ENCODE measurements around the gene ZFP1. TPM values are rescaled to one million over a fixed set of nuclear protein-coding genes. Genes with fewer than 3 reads are reported as not detected.
"Not testable (repeated sequence)": the region's sequence is repeated elsewhere in the genome, so short reads cannot be mapped to it uniquely, and the experiment has no call there.

The ZFP1 gene
- total and polyA plus RNA-seq, 2 experiments from 2014 or later = 9.4 to 14.4 TPM

- TF ChIP-seq EZH2phosphoT487 (IDR thresholded peaks at IDR 0.05; ENCODE audit: low read depth, severe bottlenecking, unreplicated experiment) = no peak
- no peak for TF ChIP-seq EZH2 (IDR thresholded peaks at IDR 0.05; ENCODE audit: borderline replicate concordance)
- TF ChIP-seq CTCF (IDR thresholded peaks at IDR 0.05; ENCODE audit: poor library complexity) = no peak
- DNase-seq (ENCODE audit: low spot score) = no peak
- H4K20me1 ChIP-seq (ENCODE audit: insufficient read depth, poor library complexity, severe bottlenecking) = no peaks in the 10 kb centered on the region
- no peak overlapping the region for H3K4me2 ChIP-seq
- H3K4me3 ChIP-seq = no peak overlapping the region
- H3K36me3 ChIP-seq (replicated peaks; ENCODE audit: insufficient read depth, low read depth) = no peaks in the 10 kb centered on the region
- no peaks in the 10 kb centered on the region for H3K9me3 ChIP-seq (ENCODE audit: low read depth)
- WGBS (ENCODE audit: low lambda C conversion rate, missing lambda C conversion rate) = 69% methylated on average over 4 of the region's 4 CpGs
- no peak overlapping the region for H2AFZ ChIP-seq
- no peaks in the 10 kb centered on the region for H3K4me1 ChIP-seq (ENCODE audit: insufficient read depth)
- no peaks in the 10 kb centered on the region for H3K27me3 ChIP-seq
- H3K27ac ChIP-seq = no peak overlapping the region
- peaks cover 2% of the 10 kb centered on the region for H3K79me2 ChIP-seq
- no peaks in the 10 kb centered on the region for H3K9me2 ChIP-seq (replicated peaks; ENCODE audit: insufficient read depth)
Measured at GRCh38 chr16:75127713-75128415, 20.5 kb upstream of the ZFP1 start.

GRCh38 chr16:75129421-75130149 lies 18.7 kb upstream of the ZFP1 start:
- H3K27me3 ChIP-seq; H3K4me3 ChIP-seq; H3K4me1 ChIP-seq (ENCODE audit: insufficient read depth); H3K36me3 ChIP-seq (replicated peaks; ENCODE audit: insufficient read depth, low read depth); H4K20me1 ChIP-seq (ENCODE audit: insufficient read depth, poor library complexity, severe bottlenecking); H3K9me3 ChIP-seq (ENCODE audit: low read depth); H3K9me2 ChIP-seq (replicated peaks; ENCODE audit: insufficient read depth); H3K4me2 ChIP-seq; DNase-seq (ENCODE audit: low spot score); H3K79me2 ChIP-seq; H3K27ac ChIP-seq; H2AFZ ChIP-seq: not testable (repeated sequence)
- 71% methylated on average over 5 of the region's 5 CpGs for WGBS (ENCODE audit: low lambda C conversion rate, missing lambda C conversion rate)

GRCh38 chr16:75130150-75130771 lies 18.1 kb upstream of the ZFP1 start:
- 86% methylated on average over 9 of the region's 9 CpGs for WGBS (ENCODE audit: low lambda C conversion rate, missing lambda C conversion rate)
- no peaks in the 10 kb centered on the region for H3K9me2 ChIP-seq (replicated peaks; ENCODE audit: insufficient read depth)
- no peak for TF ChIP-seq EZH2 (IDR thresholded peaks at IDR 0.05; ENCODE audit: borderline replicate concordance)
- no peak for TF ChIP-seq CTCF (IDR thresholded peaks at IDR 0.05; ENCODE audit: poor library complexity)
- no peak for TF ChIP-seq EZH2phosphoT487 (IDR thresholded peaks at IDR 0.05; ENCODE audit: low read depth, severe bottlenecking, unreplicated experiment)

DNA sequence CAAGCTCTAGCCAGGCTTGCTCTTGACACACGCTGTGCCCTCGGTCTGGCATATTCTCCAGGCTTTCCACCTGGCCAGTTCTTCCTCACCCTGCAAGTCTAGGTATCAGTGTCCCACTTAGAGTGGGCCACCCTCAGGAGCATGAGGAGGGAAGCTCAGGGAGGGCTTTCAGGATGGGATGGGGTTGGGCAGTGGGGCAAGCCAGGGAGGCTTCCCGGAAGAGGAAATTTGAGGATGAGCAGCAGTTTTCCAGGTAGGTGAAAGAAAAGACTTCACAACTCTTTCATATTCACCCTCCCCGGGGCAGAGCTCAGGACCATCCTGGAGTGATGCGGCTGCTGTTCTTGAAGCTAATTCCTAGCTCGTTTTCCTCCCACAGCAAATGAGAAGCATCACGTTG lies 17.2 kb upstream of the ZFP1 start:
- H3K27me3 ChIP-seq = no peaks in the 10 kb centered on the region
- no peaks in the 10 kb centered on the region for H3K9me2 ChIP-seq (replicated peaks; ENCODE audit: insufficient read depth)
- 68% methylated on average over 7 of the region's 7 CpGs for WGBS (ENCODE audit: low lambda C conversion rate, missing lambda C conversion rate)
- no peaks in the 10 kb centered on the region for H3K9me3 ChIP-seq (ENCODE audit: low read depth)
- H3K27ac ChIP-seq = no peak overlapping the region
- H2AFZ ChIP-seq = no peak overlapping the region
- no peaks in the 10 kb centered on the region for H3K36me3 ChIP-seq (replicated peaks; ENCODE audit: insufficient read depth, low read depth)
- H3K4me2 ChIP-seq = no peak overlapping the region
- no peak overlapping the region for H3K4me3 ChIP-seq
- H3K4me1 ChIP-seq (ENCODE audit: insufficient read depth) = no peaks in the 10 kb centered on the region
- H4K20me1 ChIP-seq (ENCODE audit: insufficient read depth, poor library complexity, severe bottlenecking) = no peaks in the 10 kb centered on the region
- TF ChIP-seq EZH2phosphoT487 (IDR thresholded peaks at IDR 0.05; ENCODE audit: low read depth, severe bottlenecking, unreplicated experiment) (no peak), EZH2 (IDR thresholded peaks at IDR 0.05; ENCODE audit: borderline replicate concordance) (no peak), CTCF (IDR thresholded peaks at IDR 0.05; ENCODE audit: poor library complexity) (no peak)
- no peaks in the 10 kb centered on the region for H3K79me2 ChIP-seq
- DNase-seq (ENCODE audit: low spot score) = no peak

More at GRCh38 chr16:75130150-75130771, 18.1 kb upstream of the ZFP1 start:
- Histone ChIP-seq H2AFZ (no peak overlapping the region), H3K4me3 (no peak overlapping the region), H3K9me3 (ENCODE audit: low read depth) (no peaks in the 10 kb centered on the region), H3K27ac (no peak overlapping the region), H4K20me1 (ENCODE audit: insufficient read depth, poor library complexity, severe bottlenecking) (no peaks in the 10 kb centered on the region), H3K79me2 (no peaks in the 10 kb centered on the region), H3K4me2 (no peak overlapping the region), H3K27me3 (no peaks in the 10 kb centered on the region), H3K4me1 (ENCODE audit: insufficient read depth) (no peaks in the 10 kb centered on the region), H3K36me3 (replicated peaks; ENCODE audit: insufficient read depth, low read depth) (no peaks in the 10 kb centered on the region)
- DNase-seq (ENCODE audit: low spot score) = no peak
